GM23338 (cell line): ENCODE measurements around the gene PIN1. TPM values are rescaled to one million over a fixed set of nuclear protein-coding genes. Genes with fewer than 3 reads are reported as not detected.

Experiments
- ATAC-seq: fragments of 200-7000 bp; cut with Tn5 transposase; 3 replicates; pipeline ENCODE4 v1.9.1; 2020
- DNase-seq: peaks from one replicate; pipeline ENCODE4 v3.0.0-alpha.2; 2015; ENCODE audit warnings: low spot score
- H2AFZ ChIP-seq: fragments of 200-600 bp; sonication (generic); 2 replicates; pipeline ENCODE4 v1.8.0; 2016; ENCODE audit warnings: antibody characterized with exemption, mild to moderate bottlenecking, moderate library complexity
- H3F3A ChIP-seq: fragments of 200-600 bp; sonication (generic); replicated peaks from 2 replicates; pipeline ENCODE4 v1.8.0; 2017; ENCODE audit warnings: antibody characterized with exemption, mixed run types, low read depth
- H3K27ac ChIP-seq: fragments of 200-600 bp; sonication (generic); 2 replicates; pipeline ENCODE4 v1.6.1; 2016; ENCODE audit warnings: low read depth
- H3K27me3 ChIP-seq: fragments of 200-600 bp; sonication (generic); 2 replicates; pipeline ENCODE4 v1.8.0; 2016; ENCODE audit warnings: mild to moderate bottlenecking, mixed run types, moderate library complexity; ENCODE audit not compliant: insufficient read depth
- H3K36me3 ChIP-seq: fragments of 200-600 bp; sonication (generic); 2 replicates; pipeline ENCODE4 v1.8.0; 2016; ENCODE audit warnings: mild to moderate bottlenecking; ENCODE audit not compliant: insufficient read depth
- H3K4me1 ChIP-seq: fragments of 200-600 bp; sonication (generic); 2 replicates; pipeline ENCODE4 v1.8.0; 2016; ENCODE audit warnings: mild to moderate bottlenecking, moderate library complexity; ENCODE audit not compliant: insufficient read depth
- H3K4me2 ChIP-seq: fragments of 200-600 bp; sonication (generic); 2 replicates; pipeline ENCODE4 v1.7.1; 2017; ENCODE audit warnings: mixed run types
- H3K4me3 ChIP-seq: fragments of 200-600 bp; sonication (generic); 2 replicates; pipeline ENCODE4 v1.6.1; 2016; ENCODE audit warnings: mixed run types
- H3K79me2 ChIP-seq: fragments of 200-600 bp; sonication (generic); replicated peaks from 2 replicates; pipeline ENCODE4 v1.8.0; 2017; ENCODE audit warnings: mild to moderate bottlenecking; ENCODE audit not compliant: insufficient read depth
- H3K9me2 ChIP-seq: fragments of 200-600 bp; sonication (generic); 2 replicates; pipeline ENCODE4 v1.8.0; 2017; ENCODE audit not compliant: insufficient read depth
- H4K20me1 ChIP-seq: fragments of 200-600 bp; sonication (generic); replicated peaks from 2 replicates; pipeline ENCODE4 v1.8.0; 2017; ENCODE audit warnings: mild to moderate bottlenecking; ENCODE audit not compliant: insufficient read depth
- H3K27ac Mint-ChIP-seq: 2 replicates; pipeline ENCODE4 v1.8.0; 2020; ENCODE audit warnings: inconsistent platforms, mild to moderate bottlenecking, moderate library complexity, mixed read lengths
- H3K27me3 Mint-ChIP-seq: 3 replicates; pipeline ENCODE4 v1.8.0; 2022; ENCODE audit warnings: low read depth, mild to moderate bottlenecking, moderate library complexity, mixed read lengths, inconsistent platforms; ENCODE audit not compliant: insufficient read depth, poor library complexity
- H3K36me3 Mint-ChIP-seq: 3 replicates; pipeline ENCODE4 v1.8.0; 2021; ENCODE audit warnings: low read depth, mild to moderate bottlenecking, inconsistent platforms, moderate library complexity, mixed read lengths
- H3K4me1 Mint-ChIP-seq: 3 replicates; pipeline ENCODE4 v1.8.0; 2020; ENCODE audit warnings: mild to moderate bottlenecking, inconsistent platforms, mixed read lengths
- H3K4me3 Mint-ChIP-seq: 3 replicates; pipeline ENCODE4 v1.8.0; 2021; ENCODE audit warnings: moderate library complexity, mild to moderate bottlenecking, inconsistent platforms, mixed read lengths
- H3K9me3 Mint-ChIP-seq: 3 replicates; pipeline ENCODE4 v1.8.0; 2020; ENCODE audit warnings: moderate library complexity, mild to moderate bottlenecking, inconsistent platforms, mixed read lengths
- CREB1 ChIP-seq: fragments of 250-450 bp; sonication (Bioruptor Pico); IDR thresholded peaks from 2 replicates; pipeline ENCODE4 v1.5.0; 2020; ENCODE audit warnings: low read depth, mild to moderate bottlenecking, moderate library complexity
- NANOG ChIP-seq: IDR thresholded peaks from 2 replicates; pipeline ENCODE4 v1.6.1; 2016; ENCODE audit warnings: antibody characterized with exemption, borderline replicate concordance
- POLR2AphosphoS5 ChIP-seq: IDR thresholded peaks from 2 replicates; pipeline ENCODE4 v1.6.1; 2016; ENCODE audit warnings: antibody characterized with exemption, low read depth
- polyA plus RNA-seq: library from polyadenylated mRNA; unstranded; fragments of >200 nt; fragmentation: Nextera tagmentation; extraction: Ambion mirVana; gene quantifications from 2 replicates; pipeline ENCODE4 v1.2.1, GENCODE V29; 2016
- total RNA-seq: library from RNA; depleted of rRNA; stranded (reverse); fragments of >200 nt; shearing (Covaris generic); gene quantifications from 2 replicates; pipeline ENCODE4 v1.2.3, GENCODE V29; 2014
- TF ChIP-seq, protein P1 (sequence below): IDR thresholded peaks from 2 replicates; pipeline ENCODE4 v1.6.1; 2016; ENCODE audit warnings: antibody characterized with exemption
- TF ChIP-seq, protein P2 (sequence below): IDR thresholded peaks from one replicate; pipeline ENCODE4 v1.6.1; 2018; ENCODE audit warnings: antibody characterized with exemption; ENCODE audit not compliant: unreplicated experiment
- TF ChIP-seq, protein P3 (sequence below), 2 experiments: fragments of 200-600 bp in 1 of 2; sonication (generic) in 1 of 2; conservative IDR thresholded peaks; 2 replicates each; pipeline versions ENCODE4 v1.5.1 to v1.6.1; 2016 to 2017; ENCODE audit warnings: antibody characterized with exemption in 2 of 2, low read depth in 2 of 2, mild to moderate bottlenecking in 2 of 2, moderate library complexity in 1 of 2

PIN1 gene
- total and polyA plus RNA-seq, 2 experiments from 2014 or later, result 127 TPM

DNA sequence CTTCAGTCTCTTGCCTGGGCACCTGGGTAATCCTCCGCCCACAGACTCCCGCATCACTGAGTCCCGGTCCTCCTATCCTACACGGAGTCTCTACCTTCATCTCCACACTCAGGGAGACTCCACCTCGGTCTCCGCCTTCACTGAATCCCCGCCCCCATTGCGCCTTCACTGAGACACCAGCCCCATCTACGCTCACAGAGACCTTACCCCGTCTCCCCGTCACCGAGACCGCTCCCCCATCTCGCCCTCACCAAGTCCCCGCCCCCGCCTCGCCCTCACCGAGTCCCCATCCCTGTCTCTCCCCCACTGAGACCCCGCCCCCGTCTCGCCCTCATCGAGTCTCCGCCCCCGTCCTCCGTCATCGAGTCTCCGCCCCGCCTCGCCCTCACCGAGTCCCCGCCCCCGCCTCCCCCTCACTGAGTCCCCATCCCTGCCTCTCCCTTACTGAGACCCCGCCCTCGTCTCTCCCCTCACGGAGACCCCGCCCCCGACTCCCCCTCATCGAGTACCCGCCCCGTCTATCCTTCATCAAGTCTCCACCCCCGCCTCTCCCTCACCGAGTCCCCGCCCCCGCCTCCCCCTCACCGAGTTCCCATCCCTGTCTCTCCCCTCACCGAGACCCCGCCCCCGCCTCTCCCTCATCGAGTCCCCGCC, 43.4 kb upstream of the PIN1 start:
- peaks cover 8% of the 10 kb centered on the region; the same call in 1 of the 2 replicates for H3K79me2 ChIP-seq
- no peaks in the 10 kb centered on the region for H4K20me1 ChIP-seq
- no peaks in the 10 kb centered on the region for H3K27me3 ChIP-seq
- H3K27me3 Mint-ChIP-seq, result peaks cover 13% of the 10 kb centered on the region
- peak overlapping the region; percentile 47 for H3K27ac ChIP-seq
- H2AFZ ChIP-seq, result no peak overlapping the region
- H3K9me2 ChIP-seq, result no peaks in the 10 kb centered on the region; the same call in 1 of the 2 replicates
- peak overlapping the region; percentile 58 for H3K4me2 ChIP-seq
- H3K4me3 ChIP-seq, result peak overlapping the region; percentile 65
- peaks cover 41% of the 10 kb centered on the region for H3K4me1 ChIP-seq
- TF ChIP-seq POLR2AphosphoS5 (peak; percentile 36; the same call in 1 of the 2 replicates), CREB1 (peak; percentile 57; the same call in 1 of the 2 replicates)
- TF ChIP-seq, protein P1, sequence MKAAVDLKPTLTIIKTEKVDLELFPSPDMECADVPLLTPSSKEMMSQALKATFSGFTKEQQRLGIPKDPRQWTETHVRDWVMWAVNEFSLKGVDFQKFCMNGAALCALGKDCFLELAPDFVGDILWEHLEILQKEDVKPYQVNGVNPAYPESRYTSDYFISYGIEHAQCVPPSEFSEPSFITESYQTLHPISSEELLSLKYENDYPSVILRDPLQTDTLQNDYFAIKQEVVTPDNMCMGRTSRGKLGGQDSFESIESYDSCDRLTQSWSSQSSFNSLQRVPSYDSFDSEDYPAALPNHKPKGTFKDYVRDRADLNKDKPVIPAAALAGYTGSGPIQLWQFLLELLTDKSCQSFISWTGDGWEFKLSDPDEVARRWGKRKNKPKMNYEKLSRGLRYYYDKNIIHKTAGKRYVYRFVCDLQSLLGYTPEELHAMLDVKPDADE, result no peak
- DNase-seq, result peak; percentile 98
- ATAC-seq, result peak; percentile 75
- peaks cover 22% of the 10 kb centered on the region for H3F3A ChIP-seq
- H3K27ac Mint-ChIP-seq, result peak overlapping the region; percentile 90
- H3K9me3 Mint-ChIP-seq, result peaks cover 8% of the 10 kb centered on the region
- H3K4me3 Mint-ChIP-seq, result peak overlapping the region; percentile 80
- H3K4me1 Mint-ChIP-seq, result peaks cover 32% of the 10 kb centered on the region
- peaks cover 4% of the 10 kb centered on the region; the same call in 1 of the 2 replicates for H3K36me3 ChIP-seq
- peaks cover 22% of the 10 kb centered on the region for H3K36me3 Mint-ChIP-seq

DNA sequence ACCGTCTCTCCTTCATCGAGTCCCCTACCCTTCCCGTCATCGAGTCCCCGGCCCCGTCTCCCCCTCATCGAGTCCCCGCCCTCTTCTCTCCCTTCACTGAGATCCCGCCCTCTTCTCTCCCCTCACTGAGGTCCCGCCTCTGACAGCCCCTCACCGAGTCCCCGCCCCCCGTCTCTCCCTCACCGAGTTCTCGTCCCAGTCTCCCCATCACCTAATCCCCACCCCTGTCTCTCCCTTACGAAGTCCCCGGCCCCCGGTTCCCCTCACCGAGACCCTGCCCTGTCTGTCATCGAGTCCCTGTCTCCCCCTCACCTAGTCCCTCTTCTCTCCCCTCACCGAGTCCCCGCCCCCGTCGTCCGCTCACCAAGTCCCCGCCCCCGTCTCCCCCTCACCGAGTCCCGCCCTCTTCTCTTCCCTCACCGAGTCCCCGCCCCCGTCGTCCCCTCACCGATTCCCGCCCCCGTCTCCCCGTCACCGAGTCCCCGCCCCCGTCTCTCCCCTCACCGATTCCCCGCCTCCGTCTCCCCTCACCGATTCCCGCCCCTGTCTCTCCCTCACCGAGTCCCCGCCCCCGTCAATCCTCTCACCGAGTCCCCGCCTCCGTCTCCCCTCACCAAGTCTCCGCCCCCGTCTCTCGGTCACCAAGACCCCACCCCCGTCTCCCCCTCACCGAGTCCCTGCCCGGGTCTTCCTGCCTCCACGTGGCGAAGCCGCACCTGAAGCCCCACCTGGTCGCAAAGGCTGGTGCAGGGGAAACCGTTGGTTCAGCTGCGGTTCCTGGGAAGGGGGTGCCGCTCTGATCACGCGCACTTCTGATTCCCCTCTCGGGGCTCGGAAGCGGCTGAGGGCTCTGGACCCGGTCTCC, 42.7 kb upstream of the PIN1 start:
- no peaks in the 10 kb centered on the region for H4K20me1 ChIP-seq
- H3K27me3 ChIP-seq, result no peaks in the 10 kb centered on the region
- H3K27ac Mint-ChIP-seq, result peak overlapping the region; percentile 90
- peaks cover 38% of the 10 kb centered on the region for H3K4me1 ChIP-seq
- peak overlapping the region; percentile 89 for H3K4me2 ChIP-seq
- H2AFZ ChIP-seq, result peak overlapping the region; percentile 95
- peaks cover 30% of the 10 kb centered on the region for H3K4me1 Mint-ChIP-seq
- TF ChIP-seq POLR2AphosphoS5 (peak; percentile 89), NANOG (no peak)
- TF ChIP-seq, protein P2, sequence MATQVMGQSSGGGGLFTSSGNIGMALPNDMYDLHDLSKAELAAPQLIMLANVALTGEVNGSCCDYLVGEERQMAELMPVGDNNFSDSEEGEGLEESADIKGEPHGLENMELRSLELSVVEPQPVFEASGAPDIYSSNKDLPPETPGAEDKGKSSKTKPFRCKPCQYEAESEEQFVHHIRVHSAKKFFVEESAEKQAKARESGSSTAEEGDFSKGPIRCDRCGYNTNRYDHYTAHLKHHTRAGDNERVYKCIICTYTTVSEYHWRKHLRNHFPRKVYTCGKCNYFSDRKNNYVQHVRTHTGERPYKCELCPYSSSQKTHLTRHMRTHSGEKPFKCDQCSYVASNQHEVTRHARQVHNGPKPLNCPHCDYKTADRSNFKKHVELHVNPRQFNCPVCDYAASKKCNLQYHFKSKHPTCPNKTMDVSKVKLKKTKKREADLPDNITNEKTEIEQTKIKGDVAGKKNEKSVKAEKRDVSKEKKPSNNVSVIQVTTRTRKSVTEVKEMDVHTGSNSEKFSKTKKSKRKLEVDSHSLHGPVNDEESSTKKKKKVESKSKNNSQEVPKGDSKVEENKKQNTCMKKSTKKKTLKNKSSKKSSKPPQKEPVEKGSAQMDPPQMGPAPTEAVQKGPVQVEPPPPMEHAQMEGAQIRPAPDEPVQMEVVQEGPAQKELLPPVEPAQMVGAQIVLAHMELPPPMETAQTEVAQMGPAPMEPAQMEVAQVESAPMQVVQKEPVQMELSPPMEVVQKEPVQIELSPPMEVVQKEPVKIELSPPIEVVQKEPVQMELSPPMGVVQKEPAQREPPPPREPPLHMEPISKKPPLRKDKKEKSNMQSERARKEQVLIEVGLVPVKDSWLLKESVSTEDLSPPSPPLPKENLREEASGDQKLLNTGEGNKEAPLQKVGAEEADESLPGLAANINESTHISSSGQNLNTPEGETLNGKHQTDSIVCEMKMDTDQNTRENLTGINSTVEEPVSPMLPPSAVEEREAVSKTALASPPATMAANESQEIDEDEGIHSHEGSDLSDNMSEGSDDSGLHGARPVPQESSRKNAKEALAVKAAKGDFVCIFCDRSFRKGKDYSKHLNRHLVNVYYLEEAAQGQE, result no peak
- TF ChIP-seq, protein P3, sequence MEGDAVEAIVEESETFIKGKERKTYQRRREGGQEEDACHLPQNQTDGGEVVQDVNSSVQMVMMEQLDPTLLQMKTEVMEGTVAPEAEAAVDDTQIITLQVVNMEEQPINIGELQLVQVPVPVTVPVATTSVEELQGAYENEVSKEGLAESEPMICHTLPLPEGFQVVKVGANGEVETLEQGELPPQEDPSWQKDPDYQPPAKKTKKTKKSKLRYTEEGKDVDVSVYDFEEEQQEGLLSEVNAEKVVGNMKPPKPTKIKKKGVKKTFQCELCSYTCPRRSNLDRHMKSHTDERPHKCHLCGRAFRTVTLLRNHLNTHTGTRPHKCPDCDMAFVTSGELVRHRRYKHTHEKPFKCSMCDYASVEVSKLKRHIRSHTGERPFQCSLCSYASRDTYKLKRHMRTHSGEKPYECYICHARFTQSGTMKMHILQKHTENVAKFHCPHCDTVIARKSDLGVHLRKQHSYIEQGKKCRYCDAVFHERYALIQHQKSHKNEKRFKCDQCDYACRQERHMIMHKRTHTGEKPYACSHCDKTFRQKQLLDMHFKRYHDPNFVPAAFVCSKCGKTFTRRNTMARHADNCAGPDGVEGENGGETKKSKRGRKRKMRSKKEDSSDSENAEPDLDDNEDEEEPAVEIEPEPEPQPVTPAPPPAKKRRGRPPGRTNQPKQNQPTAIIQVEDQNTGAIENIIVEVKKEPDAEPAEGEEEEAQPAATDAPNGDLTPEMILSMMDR (conservative IDR thresholded peaks at IDR 0.05; ENCODE audit: low read depth in 2 of 2), result 0 out of 4 replicates have a peak, but pooled peaks of 1 of the 2 experiments have one; percentile 11
- ATAC-seq, result peak; percentile 60
- H3K36me3 Mint-ChIP-seq, result peaks cover 16% of the 10 kb centered on the region
- H3K9me2 ChIP-seq, result no peaks in the 10 kb centered on the region; the same call in 1 of the 2 replicates
- peak overlapping the region; percentile 96 for H3K27ac ChIP-seq
- H3K36me3 ChIP-seq, result peaks cover 4% of the 10 kb centered on the region; the same call in 1 of the 2 replicates
- H3F3A ChIP-seq, result peaks cover 21% of the 10 kb centered on the region
- DNase-seq, result peak; percentile 99
- H3K4me3 Mint-ChIP-seq, result peak overlapping the region; percentile 80
- peak overlapping the region; percentile 84 for H3K4me3 ChIP-seq
- peaks cover 16% of the 10 kb centered on the region for H3K27me3 Mint-ChIP-seq
- H3K9me3 Mint-ChIP-seq, result peaks cover 7% of the 10 kb centered on the region
- peaks cover 8% of the 10 kb centered on the region; the same call in 1 of the 2 replicates for H3K79me2 ChIP-seq
